Cardiac septum (tissue), 1 donor: ENCODE data around the gene DUSP8. TPM values are rescaled to one million over a fixed set of nuclear protein-coding genes. Genes with fewer than 3 reads are reported as not detected.

ENCODE experiments used
- DNase-seq: peaks from one replicate; pipeline ENCODE4 v3.0.0-alpha.2; 2020; ENCODE audit warnings: low spot score
- intact Hi-C: fragments of 100-400 bp; cut with DNase I; formaldehyde crosslinking; loops from one replicate; pipeline ENCODE4 v1.14.0; 2022
- total RNA-seq: library from RNA; stranded (reverse); fragmentation: NEBNext Ultra II Directional; extraction: Animal tissue kit (Norgen Biotek cat#: 25700); gene quantifications from one replicate; pipeline ENCODE4 v1.2.1, GENCODE V29; 2021
- donor health status: DM: no; HTN: no; CAD: no.

Gene DUSP8
- total RNA-seq, 1 donor from 2014 or later = 36.9 TPM

DNA sequence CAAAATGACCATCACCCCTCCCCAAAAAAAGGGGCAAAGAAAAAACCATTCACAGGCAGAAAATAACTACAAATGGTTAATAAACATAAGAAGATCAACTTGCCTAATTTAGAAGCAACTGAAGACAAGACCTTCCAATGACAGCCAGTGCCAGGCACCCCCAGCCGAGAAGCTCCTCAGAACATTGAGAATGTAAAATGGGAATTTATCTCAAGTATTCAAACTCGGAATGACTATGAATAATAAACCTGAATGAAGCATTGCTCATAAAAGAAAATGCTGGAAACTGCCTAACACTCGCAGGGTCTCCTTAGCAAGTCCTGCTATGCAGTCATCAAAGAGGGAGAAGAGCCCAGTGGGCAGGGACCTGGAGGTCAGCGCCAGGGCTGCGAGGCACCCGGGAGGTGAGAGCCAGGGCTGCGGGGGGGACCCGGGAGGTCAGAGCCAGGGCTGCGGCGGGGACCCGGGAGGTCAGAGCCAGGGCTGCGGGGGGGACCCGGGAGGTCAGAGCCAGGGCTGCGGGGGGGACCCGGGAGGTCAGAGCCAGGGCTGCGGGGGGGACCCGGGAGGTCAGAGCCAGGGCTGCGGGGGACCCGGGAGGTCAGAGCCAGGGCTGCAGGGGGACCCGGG is 62.3 kb downstream of the DUSP8 start:
- intact Hi-C loops = loop anchor here (5.0 kb wide), 1 partner anchor 42 kb away; no protein-coding TSS in a partner anchor
- DNase-seq = no peak

- intact Hi-C loops = loop anchor here (5.0 kb wide), 1 partner anchor 42 kb away; no protein-coding TSS in a partner anchor
- no peak for DNase-seq
These were observed 63.1 kb downstream of the DUSP8 start for GRCh38 chr11:1508986-1509385.

DNA sequence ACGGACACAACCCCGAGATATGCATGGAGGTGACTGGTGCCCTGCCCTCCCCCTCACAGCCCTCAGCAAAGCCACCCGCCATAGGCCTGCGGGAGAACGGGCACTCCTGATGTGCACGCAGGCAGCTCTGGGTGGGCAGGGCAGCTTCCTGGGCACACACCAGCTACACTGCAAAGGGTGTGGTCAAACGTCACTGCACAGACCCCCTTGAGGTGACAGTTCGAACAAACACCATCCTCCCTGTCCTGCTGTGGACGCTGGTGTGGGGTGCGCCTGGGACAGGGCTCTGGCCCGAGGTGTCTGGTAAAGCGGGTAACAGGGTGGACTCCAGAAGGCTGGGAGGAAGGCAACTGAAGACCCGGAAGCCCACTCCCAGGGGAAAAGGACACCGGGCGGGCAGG is 63.6 kb downstream of the DUSP8 start:
- DNase-seq = no peak

DNA sequence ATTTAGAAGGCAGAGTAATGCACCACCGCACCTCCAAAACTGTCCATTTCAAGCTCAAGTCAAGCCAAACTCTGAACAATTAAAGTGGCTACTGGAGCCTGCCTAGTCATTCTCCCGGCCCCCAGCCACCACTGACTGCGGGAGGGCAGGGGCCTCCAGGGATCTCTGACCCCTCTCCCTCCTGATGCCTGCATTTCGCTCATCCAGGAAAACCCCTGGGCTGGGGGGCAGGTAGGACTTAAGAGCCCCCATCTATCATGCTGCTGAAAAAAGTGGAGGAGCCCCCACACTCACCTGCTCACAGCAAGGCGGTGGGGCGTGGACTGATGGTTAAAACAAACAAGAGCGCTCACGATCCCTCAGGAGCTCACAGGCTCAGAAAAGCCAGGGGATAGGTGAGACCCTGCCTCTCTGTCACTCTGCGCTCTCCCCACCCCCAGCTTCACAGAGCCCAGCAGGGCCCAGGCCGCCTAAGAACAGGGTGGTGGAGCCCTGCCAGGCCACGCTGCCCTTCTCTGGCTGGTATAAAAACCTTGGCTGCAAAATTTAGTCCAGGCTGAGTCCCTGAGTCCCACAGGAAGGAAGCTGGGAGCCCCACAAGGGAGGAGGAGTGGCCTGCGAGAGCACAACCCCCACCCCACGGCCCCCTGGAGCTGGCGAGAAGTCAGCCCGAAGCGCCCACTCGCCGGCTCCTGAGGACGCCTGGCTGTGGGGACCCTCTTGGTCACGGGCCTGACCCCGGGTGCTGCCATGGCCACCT is 64.5 kb downstream of the DUSP8 start:
- DNase-seq = no peak
- intact Hi-C loops = loop anchor here (5.0 kb wide), 1 partner anchor 40 kb away; no protein-coding TSS in a partner anchor

More for the DNA sequence above, 63.6 kb downstream of the DUSP8 start:
- intact Hi-C loops = loop anchor here (5.0 kb wide), 1 partner anchor 41 kb away; no protein-coding TSS in a partner anchor

- no peak for DNase-seq
- intact Hi-C loops = loop anchor here (5.0 kb wide), 1 partner anchor 40 kb away; no protein-coding TSS in a partner anchor
These were observed 65.1 kb downstream of the DUSP8 start for GRCh38 chr11:1506981-1507380.

DNA sequence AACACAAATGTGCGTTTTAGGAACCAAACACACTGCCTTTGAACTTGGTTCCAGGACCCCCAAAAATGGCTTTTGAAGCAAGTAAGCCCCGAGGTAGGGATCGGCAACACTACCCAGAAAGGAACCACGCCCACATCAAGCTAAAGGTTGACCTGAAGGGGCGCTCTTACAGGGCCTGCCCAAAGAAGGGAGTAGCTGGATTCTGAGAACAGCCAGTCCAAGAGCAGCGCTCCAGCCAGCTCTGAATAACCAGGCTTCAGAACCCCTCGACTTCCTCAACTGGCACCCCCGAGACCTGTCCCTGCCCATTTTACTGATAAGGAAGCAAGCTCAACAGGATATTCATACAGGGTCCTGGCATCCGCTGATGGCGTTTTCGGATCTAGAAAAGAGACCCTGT is 66.6 kb downstream of the DUSP8 start:
- intact Hi-C loops = loop anchor here (5.0 kb wide), 1 partner anchor 38 kb away; no protein-coding TSS in a partner anchor
- no peak for DNase-seq

- no peak for DNase-seq
- intact Hi-C loops = loop anchor here (5.0 kb wide), 1 partner anchor 37 kb away; no protein-coding TSS in a partner anchor
These were observed 67.3 kb downstream of the DUSP8 start for GRCh38 chr11:1504581-1505290.

GRCh38 chr11:1504138-1504537 is 67.9 kb downstream of the DUSP8 start:
- no peak for DNase-seq
- intact Hi-C loops = no loop called here

Other genes with a start within 250 kb of the DUSP8 start
- gene BRSK2, start 182.3 kb downstream of the DUSP8 start, total RNA-seq = 0.16 TPM
- 48.5 TPM for gene MOB2, start 85.5 kb downstream of the DUSP8 start, total RNA-seq
- gene KRTAP5-1, start 13.0 kb upstream of the DUSP8 start, total RNA-seq = not detected
- gene KRTAP5-2, start 26.0 kb upstream of the DUSP8 start, total RNA-seq = not detected
- gene KRTAP5-3, start 36.2 kb upstream of the DUSP8 start, total RNA-seq = not detected
- gene KRTAP5-4, start 49.9 kb upstream of the DUSP8 start, total RNA-seq = not detected
- not detected for gene KRTAP5-5, start 57.5 kb upstream of the DUSP8 start, total RNA-seq
- gene KRTAP5-6, start 124.9 kb upstream of the DUSP8 start, total RNA-seq = not detected
- gene IFITM10, start 178.3 kb upstream of the DUSP8 start, total RNA-seq = 2.0 TPM
- 521 TPM for gene CTSD, start 191.7 kb upstream of the DUSP8 start, total RNA-seq